PC-3 (cell line): ENCODE measurements around the gene TUFM. TPM values are rescaled to one million over a fixed set of nuclear protein-coding genes. Genes with fewer than 3 reads are reported as not detected.

Experiments
- ATAC-seq: fragments of 200-7000 bp; cut with Tn5 transposase; 2 replicates; pipeline ENCODE4 v1.9.1; 2020; ENCODE audit warnings: mild to moderate bottlenecking, moderate library complexity
- BruUV-seq: library from RNA; stranded (reverse); fragments of 400-500 nt; replicated peaks from 2 replicates; lab custom pipeline; 2021; lab: Mats Ljungman, UMichigan
- CTCF ChIA-PET: fragments of 300-600 bp; sonication (Branson Sonifier 250); formaldehyde crosslinking; loops from one replicate; lab custom pipeline; 2022; ENCODE audit warnings: antibody characterized with exemption; lab: Charles Lee
- POLR2A ChIA-PET: fragments of 300-600 bp; sonication (Branson Sonifier 250); formaldehyde crosslinking; loops from one replicate; lab custom pipeline; 2022; ENCODE audit warnings: antibody characterized with exemption; ENCODE audit not compliant: unreplicated experiment; lab: Charles Lee
- DNase-seq: peaks from one replicate; pipeline ENCODE4 v3.0.0-alpha.2; 2015
- H2AFZ ChIP-seq: fragments of 300-600 bp; sonication (generic); 2 replicates; pipeline ENCODE4 v1.6.0; 2016; ENCODE audit warnings: antibody characterized with exemption, low read length
- H3F3A ChIP-seq: fragments of 300-600 bp; sonication (generic); one replicate; pipeline ENCODE4 v1.6.0; 2017; ENCODE audit warnings: antibody characterized with exemption, low read length, control low read depth, mild to moderate bottlenecking; ENCODE audit not compliant: unreplicated experiment
- H3K27ac ChIP-seq: fragments of 300-600 bp; sonication (generic); 2 replicates; pipeline ENCODE4 v1.5.1; 2016; ENCODE audit warnings: mild to moderate bottlenecking, low read length
- H3K27me3 ChIP-seq: fragments of 300-600 bp; sonication (generic); 2 replicates; pipeline ENCODE4 v1.6.1; 2016; ENCODE audit warnings: low read length, mixed read lengths
- H3K36me3 ChIP-seq: fragments of 300-600 bp; sonication (generic); 2 replicates; pipeline ENCODE4 v1.6.1; 2016; ENCODE audit warnings: low read depth, mixed run types, low read length, mixed read lengths
- H3K4me1 ChIP-seq: fragments of 300-600 bp; sonication (generic); 2 replicates; pipeline ENCODE4 v1.5.1; 2016; ENCODE audit warnings: low read length; ENCODE audit not compliant: insufficient read depth
- H3K4me2 ChIP-seq: fragments of 300-600 bp; sonication (generic); 2 replicates; pipeline ENCODE4 v1.6.0; 2016; ENCODE audit warnings: low read length
- H3K4me3 ChIP-seq: fragments of 300-600 bp; sonication (generic); 2 replicates; pipeline ENCODE4 v1.5.1; 2016; ENCODE audit warnings: mild to moderate bottlenecking, low read length, mixed read lengths
- H3K79me2 ChIP-seq: fragments of 300-600 bp; sonication (generic); 2 replicates; pipeline ENCODE4 v1.6.1; 2017; ENCODE audit warnings: low read length, mixed read lengths
- H3K9ac ChIP-seq: fragments of 300-600 bp; sonication (generic); 2 replicates; pipeline ENCODE4 v1.6.0; 2016; ENCODE audit warnings: mild to moderate bottlenecking, low read length
- H3K9me2 ChIP-seq: fragments of 300-600 bp; sonication (generic); replicated peaks from 2 replicates; pipeline ENCODE4 v1.6.1; 2016; ENCODE audit warnings: mixed run types, low read length, mixed read lengths
- H3K9me3 ChIP-seq: fragments of 300-600 bp; sonication (generic); 2 replicates; pipeline ENCODE4 v1.6.1; 2016; ENCODE audit warnings: low read length, mixed read lengths
- H4K20me1 ChIP-seq: fragments of 300-600 bp; sonication (generic); 2 replicates; pipeline ENCODE4 v1.6.1; 2016; ENCODE audit warnings: low read length, mixed read lengths
- EZH2 ChIP-seq: fragments of 300-600 bp; sonication (generic); IDR thresholded peaks from one replicate; pipeline ENCODE4 v1.6.1; 2017; ENCODE audit warnings: antibody characterized with exemption, mild to moderate bottlenecking, low read length; ENCODE audit not compliant: unreplicated experiment
- EZH2phosphoT487 ChIP-seq: fragments of 300-600 bp; sonication (generic); IDR thresholded peaks from 2 replicates; pipeline ENCODE4 v1.6.1; 2018; ENCODE audit warnings: mild to moderate bottlenecking, antibody characterized with exemption, low read length, borderline replicate concordance
- intact Hi-C: fragments of 100-400 bp; cut with micrococcal nuclease; formaldehyde crosslinking; loops from 2 replicates; pipeline ENCODE4 v1.9.0; 2023
- total RNA-seq: library from RNA; depleted of rRNA; stranded (reverse); fragments of >200 nt; gene quantifications from 2 replicates; pipeline ENCODE4 v1.2.3, GENCODE V29; 2014
- TF ChIP-seq, protein P1 (sequence below): fragments of 300-600 bp; sonication (generic); conservative IDR thresholded peaks from 2 replicates; pipeline ENCODE4 v1.5.1; 2017; ENCODE audit warnings: antibody characterized with exemption, low read depth, mild to moderate bottlenecking, low read length

Gene TUFM
- total RNA-seq, 1 experiment from 2014 or later, result 185 TPM

DNA sequence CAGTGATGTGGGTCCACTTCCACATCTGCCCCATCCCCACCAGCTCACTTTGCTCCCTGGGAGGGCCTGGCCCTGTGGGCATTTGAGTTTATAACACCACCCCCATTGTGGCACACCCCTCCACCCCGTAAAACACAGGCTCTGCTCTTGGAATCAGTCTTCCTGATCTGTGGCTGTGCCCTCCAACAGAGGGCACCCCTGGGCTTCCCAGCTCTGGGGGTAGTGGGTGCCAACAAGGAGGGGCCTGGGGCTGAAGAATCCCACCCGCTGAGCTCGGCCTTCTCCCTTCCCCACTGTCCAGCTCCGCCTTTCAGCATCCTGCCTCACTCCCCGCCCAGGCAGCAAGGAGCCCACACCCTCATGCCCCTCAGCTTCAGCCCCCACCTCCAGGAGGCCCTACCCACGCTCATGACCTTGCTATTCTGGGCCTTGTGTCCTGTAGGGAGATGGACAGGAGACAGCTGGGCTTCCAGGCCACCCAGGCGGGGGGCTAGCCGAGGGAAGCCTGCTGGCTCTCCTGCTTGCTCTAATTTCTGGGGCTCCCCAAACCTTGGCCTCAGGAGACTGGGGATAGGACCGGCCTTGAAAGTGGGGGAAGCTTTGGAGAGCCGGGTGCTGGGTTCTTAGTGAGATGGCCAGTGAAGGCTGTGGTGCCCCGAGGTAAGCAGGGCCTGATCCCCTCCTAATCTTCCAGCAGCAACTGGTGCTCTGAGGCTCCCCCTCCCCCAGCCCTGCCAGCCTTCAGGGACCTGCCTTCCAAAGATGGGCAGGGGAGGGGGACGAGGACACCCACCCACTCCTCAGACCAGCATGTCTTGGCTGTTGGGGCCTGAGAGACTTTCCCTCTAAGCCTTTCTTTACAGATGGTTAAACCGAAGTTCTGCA lies 29.2 kb upstream of the TUFM start:
- H3K27ac ChIP-seq, result no peak overlapping the region
- intact Hi-C loops, result no loop called here
- no peaks in the 10 kb centered on the region for H3F3A ChIP-seq
- H3K4me3 ChIP-seq, result no peak overlapping the region
- H3K4me1 ChIP-seq, result peaks cover 8% of the 10 kb centered on the region; the same call in 1 of the 2 replicates
- no peaks in the 10 kb centered on the region for H3K79me2 ChIP-seq
- no peak for ATAC-seq
- POLR2A ChIA-PET, result no interaction called here
- H3K9me3 ChIP-seq, result no peaks in the 10 kb centered on the region
- no peaks in the 10 kb centered on the region for H3K9me2 ChIP-seq
- H3K36me3 ChIP-seq, result no peaks in the 10 kb centered on the region; the same call in 1 of the 2 replicates
- no peak for DNase-seq
- CTCF ChIA-PET, result no interaction called here
- H3K9ac ChIP-seq, result no peak overlapping the region
- no peak overlapping the region for H2AFZ ChIP-seq
- TF ChIP-seq, protein P1, sequence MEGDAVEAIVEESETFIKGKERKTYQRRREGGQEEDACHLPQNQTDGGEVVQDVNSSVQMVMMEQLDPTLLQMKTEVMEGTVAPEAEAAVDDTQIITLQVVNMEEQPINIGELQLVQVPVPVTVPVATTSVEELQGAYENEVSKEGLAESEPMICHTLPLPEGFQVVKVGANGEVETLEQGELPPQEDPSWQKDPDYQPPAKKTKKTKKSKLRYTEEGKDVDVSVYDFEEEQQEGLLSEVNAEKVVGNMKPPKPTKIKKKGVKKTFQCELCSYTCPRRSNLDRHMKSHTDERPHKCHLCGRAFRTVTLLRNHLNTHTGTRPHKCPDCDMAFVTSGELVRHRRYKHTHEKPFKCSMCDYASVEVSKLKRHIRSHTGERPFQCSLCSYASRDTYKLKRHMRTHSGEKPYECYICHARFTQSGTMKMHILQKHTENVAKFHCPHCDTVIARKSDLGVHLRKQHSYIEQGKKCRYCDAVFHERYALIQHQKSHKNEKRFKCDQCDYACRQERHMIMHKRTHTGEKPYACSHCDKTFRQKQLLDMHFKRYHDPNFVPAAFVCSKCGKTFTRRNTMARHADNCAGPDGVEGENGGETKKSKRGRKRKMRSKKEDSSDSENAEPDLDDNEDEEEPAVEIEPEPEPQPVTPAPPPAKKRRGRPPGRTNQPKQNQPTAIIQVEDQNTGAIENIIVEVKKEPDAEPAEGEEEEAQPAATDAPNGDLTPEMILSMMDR, result no peak
- TF ChIP-seq EZH2phosphoT487 (no peak), EZH2 (no peak)
- H3K4me2 ChIP-seq, result no peak overlapping the region
- no TSS peak for BruUV-seq
- H4K20me1 ChIP-seq, result no peaks in the 10 kb centered on the region
- no peaks in the 10 kb centered on the region for H3K27me3 ChIP-seq

DNA sequence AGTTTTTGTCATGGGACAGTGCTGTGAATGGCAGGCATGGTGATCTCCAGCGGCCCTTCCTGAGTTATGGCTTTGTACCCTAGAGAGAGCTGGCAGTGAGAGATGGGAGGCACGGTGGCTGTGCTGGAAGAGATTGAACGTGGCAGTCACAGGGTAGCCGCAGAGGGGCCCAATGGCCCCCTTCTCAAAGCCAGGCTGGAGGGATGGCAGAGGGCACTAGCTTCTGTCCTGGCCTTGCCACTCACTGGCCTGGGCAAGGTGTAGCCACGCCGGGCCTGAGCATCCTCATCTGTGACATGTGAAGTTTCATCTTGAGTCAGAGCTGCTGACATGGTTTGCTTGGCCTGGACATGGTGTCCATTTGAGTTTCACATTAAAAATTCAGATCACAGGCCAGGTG lies 28.3 kb upstream of the TUFM start:
- ChIA-PET POLR2A (no interaction called here), CTCF (no interaction called here)
- BruUV-seq, result no TSS peak
- TF ChIP-seq, protein P1, result no peak
- TF ChIP-seq EZH2phosphoT487 (no peak), EZH2 (no peak)
- Histone ChIP-seq H3K9me3 (no peaks in the 10 kb centered on the region), H3K9me2 (no peaks in the 10 kb centered on the region), H3K36me3 (peaks cover 9% of the 10 kb centered on the region; the same call in 1 of the 2 replicates), H3K9ac (no peak overlapping the region), H3K27me3 (no peaks in the 10 kb centered on the region), H4K20me1 (no peaks in the 10 kb centered on the region), H3K4me2 (no peak overlapping the region), H3K27ac (no peak overlapping the region), H3F3A (no peaks in the 10 kb centered on the region), H3K4me3 (no peak overlapping the region), H2AFZ (no peak overlapping the region), H3K79me2 (no peaks in the 10 kb centered on the region), H3K4me1 (peaks cover 7% of the 10 kb centered on the region; the same call in 1 of the 2 replicates)
- intact Hi-C loops, result no loop called here
- DNase-seq (no peak), ATAC-seq (no peak)
